SH-SY5Y (cell line): Measurements from ENCODE around the gene PPP1R16B.

Experiments
- GATA2 ChIP-seq: IDR thresholded peaks from 2 replicates; pipeline ENCODE4 v1.6.1; 2011; ENCODE audit warnings: mild to moderate bottlenecking, low read depth, low read length
- GATA3 ChIP-seq: IDR thresholded peaks from 2 replicates; pipeline ENCODE4 v1.6.1; 2011; ENCODE audit warnings: low read depth, mild to moderate bottlenecking, low read length, moderate library complexity

DNA sequence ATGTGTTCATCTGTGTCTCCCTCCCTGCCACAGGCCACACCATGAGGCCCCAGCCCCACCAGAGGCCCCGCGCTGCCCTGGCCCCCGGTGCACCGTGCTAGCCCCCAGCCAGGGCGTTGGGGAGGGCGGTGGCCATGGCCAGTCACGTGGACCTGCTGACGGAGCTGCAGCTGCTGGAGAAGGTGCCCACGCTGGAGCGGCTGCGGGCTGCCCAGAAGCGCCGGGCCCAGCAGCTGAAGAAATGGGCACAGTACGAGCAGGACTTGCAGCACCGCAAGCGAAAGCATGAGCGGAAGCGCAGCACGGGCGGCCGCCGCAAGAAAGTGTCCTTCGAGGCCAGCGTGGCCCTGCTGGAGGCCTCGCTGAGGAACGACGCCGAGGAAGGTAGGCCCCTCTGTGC is 30.3 kb downstream of the PPP1R16B start:
- TF ChIP-seq GATA2 = no peak
- TF ChIP-seq GATA3 = no peak
